ENCODE results near the gene YIF1B.
"Not testable (repeated sequence)": the region's sequence is repeated elsewhere in the genome, so short reads cannot be mapped to it uniquely, and the experiment has no call there.

YIF1B gene

GRCh38 chr19:38270587-38271167 lies 45.1 kb downstream of the YIF1B start:
- DNase-seq, result no peak

GRCh38 chr19:38268539-38268938 lies 47.2 kb downstream of the YIF1B start:
- DNase-seq, result no peak

GRCh38 chr19:38267761-38268483 lies 47.8 kb downstream of the YIF1B start:
- no peak for DNase-seq

- DNase-seq, result no peak
These were observed 48.7 kb downstream of the YIF1B start for GRCh38 chr19:38266981-38267597.

GRCh38 chr19:38265921-38266429 lies 49.8 kb downstream of the YIF1B start:
- DNase-seq, result no peak

- DNase-seq, result no peak
These were observed 50.4 kb downstream of the YIF1B start for GRCh38 chr19:38265213-38265861.

- DNase-seq, result peak; percentile 88
These were observed 51.1 kb downstream of the YIF1B start, which contains the start of gene SPINT2 for GRCh38 chr19:38264486-38265212. Gene SPINT2, plus strand, starts transcription at chr19:38264573. Its CDS starts 320 bp downstream, at chr19:38264893.

- no peak for DNase-seq
These were observed 51.9 kb downstream of the YIF1B start for GRCh38 chr19:38263689-38264485.

- DNase-seq, result no peak
These were observed 53.0 kb downstream of the YIF1B start for GRCh38 chr19:38262585-38263268.

- DNase-seq, result not testable (repeated sequence)
These were observed 53.8 kb downstream of the YIF1B start for GRCh38 chr19:38261942-38262341.

GRCh38 chr19:38255383-38256014 lies 60.2 kb downstream of the YIF1B start:
- no peak for DNase-seq

- no peak for DNase-seq
These were observed 62.0 kb downstream of the YIF1B start for GRCh38 chr19:38253788-38254187.
